Kidney epithelial cell (primary cell): ENCODE measurements around the gene SIPA1. TPM values are rescaled to one million over a fixed set of nuclear protein-coding genes. Genes with fewer than 3 reads are reported as not detected.
A peak's percentile ranks its signal among the peaks of the same experiment; 100 is the strongest.

Experiments
- DNase-seq: peaks from one replicate; pipeline ENCODE4 v3.0.0-alpha.2; 2010; ENCODE audit warnings: low read depth
- H3K27me3 ChIP-seq: 2 replicates; pipeline ENCODE4 v1.6.0; 2011; ENCODE audit warnings: low read length; ENCODE audit not compliant: control insufficient read depth, insufficient read depth
- H3K36me3 ChIP-seq: 2 replicates; pipeline ENCODE4 v1.5.1; 2011; ENCODE audit warnings: low read length; ENCODE audit not compliant: control insufficient read depth, insufficient read depth
- H3K4me3 ChIP-seq: 2 replicates; pipeline ENCODE4 v1.5.1; 2011; ENCODE audit warnings: low read depth, mild to moderate bottlenecking, control low read depth, low read length
- CTCF ChIP-seq: IDR thresholded peaks from 2 replicates; pipeline ENCODE4 v1.5.1; 2011; ENCODE audit warnings: mild to moderate bottlenecking, moderate library complexity, low read length, control low read depth, inconsistent platforms; ENCODE audit not compliant: insufficient read depth, poor library complexity, severe bottlenecking
- total RNA-seq: library from RNA; depleted of rRNA; stranded (reverse); fragments of >200 nt; gene quantifications from 2 replicates; pipeline ENCODE4 v1.2.3, GENCODE V29; 2015

SIPA1 gene
- total RNA-seq, 1 donor from 2014 or later = 25.8 TPM

- Histone ChIP-seq H3K36me3 (peaks cover 1% of the 10 kb centered on the region), H3K4me3 (peak overlapping the region; percentile 25), H3K27me3 (no peaks in the 10 kb centered on the region)
- TF ChIP-seq CTCF = no peak
- DNase-seq = peak; percentile 88
Observed at GRCh38 chr11:65606876-65607613, 30.9 kb upstream of the SIPA1 start.

- no peak for DNase-seq
- H3K27me3 ChIP-seq = no peaks in the 10 kb centered on the region
- peak overlapping the region; percentile 25 for H3K4me3 ChIP-seq
- peaks cover 1% of the 10 kb centered on the region for H3K36me3 ChIP-seq
- no peak for TF ChIP-seq CTCF
Observed at GRCh38 chr11:65607614-65608426, 30.1 kb upstream of the SIPA1 start.

- H3K36me3 ChIP-seq = peaks cover 1% of the 10 kb centered on the region
- no peak for TF ChIP-seq CTCF
- DNase-seq = no peak
- H3K4me3 ChIP-seq = no peak overlapping the region
- H3K27me3 ChIP-seq = no peaks in the 10 kb centered on the region
Observed at GRCh38 chr11:65609229-65609628, 28.7 kb upstream of the SIPA1 start.

- Histone ChIP-seq H3K36me3 (peaks cover 1% of the 10 kb centered on the region), H3K4me3 (no peak overlapping the region), H3K27me3 (no peaks in the 10 kb centered on the region)
- TF ChIP-seq CTCF = no peak
- DNase-seq = no peak
Observed at GRCh38 chr11:65609665-65610064, 28.2 kb upstream of the SIPA1 start.

GRCh38 chr11:65610404-65610803, 27.5 kb upstream of the SIPA1 start:
- DNase-seq = no peak
- no peak for TF ChIP-seq CTCF
- H3K36me3 ChIP-seq = no peaks in the 10 kb centered on the region
- H3K4me3 ChIP-seq = no peak overlapping the region
- no peaks in the 10 kb centered on the region for H3K27me3 ChIP-seq
